ENCODE measurements around the gene IP6K3. TPM values are rescaled to one million over a fixed set of nuclear protein-coding genes. Genes with fewer than 3 reads are reported as not detected.

The IP6K3 gene
- total and polyA plus RNA-seq, 12 donors = 0.06 to 1.6 (median 0.71) TPM; not detected in 3

DNA sequence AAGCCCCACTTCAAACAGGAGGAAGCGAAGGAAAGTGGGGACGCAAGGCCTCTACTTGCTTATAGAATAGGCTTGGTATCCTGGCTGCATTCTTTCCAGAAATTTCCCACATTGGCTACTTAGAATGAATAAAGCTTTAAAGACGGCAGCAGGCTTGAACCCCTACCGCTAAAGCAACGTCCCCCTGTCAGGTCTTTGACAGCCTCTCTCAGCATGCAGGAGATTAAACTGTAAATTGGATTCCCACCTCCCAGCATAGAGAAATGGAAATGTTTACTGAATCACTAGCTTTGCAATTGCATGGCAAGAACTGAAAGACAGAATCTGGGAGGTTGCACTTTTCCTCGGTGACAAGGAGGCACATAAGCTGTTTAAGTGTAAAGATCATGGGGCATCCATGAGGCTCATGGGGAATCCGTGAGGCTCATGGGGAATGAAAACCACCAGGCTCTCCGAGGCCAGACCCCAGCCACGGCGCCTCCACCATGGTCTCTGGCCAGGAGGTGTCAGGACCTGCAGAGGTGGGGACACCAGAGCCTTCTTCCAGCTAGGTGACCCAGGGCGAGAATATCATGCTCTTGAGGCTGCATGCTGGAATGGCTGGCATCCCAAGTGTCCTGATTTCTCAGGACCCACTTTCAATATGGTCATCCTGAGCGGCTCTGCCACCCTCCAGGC, 31.9 kb upstream of the IP6K3 start:
- intact Hi-C loops (cut with DNase I) = no loop called here
- no peak overlapping the region for H3K4me3 ChIP-seq
- TF ChIP-seq POLR2A (IDR thresholded peaks at IDR 0.05) = no peak
- TF ChIP-seq, protein P1, sequence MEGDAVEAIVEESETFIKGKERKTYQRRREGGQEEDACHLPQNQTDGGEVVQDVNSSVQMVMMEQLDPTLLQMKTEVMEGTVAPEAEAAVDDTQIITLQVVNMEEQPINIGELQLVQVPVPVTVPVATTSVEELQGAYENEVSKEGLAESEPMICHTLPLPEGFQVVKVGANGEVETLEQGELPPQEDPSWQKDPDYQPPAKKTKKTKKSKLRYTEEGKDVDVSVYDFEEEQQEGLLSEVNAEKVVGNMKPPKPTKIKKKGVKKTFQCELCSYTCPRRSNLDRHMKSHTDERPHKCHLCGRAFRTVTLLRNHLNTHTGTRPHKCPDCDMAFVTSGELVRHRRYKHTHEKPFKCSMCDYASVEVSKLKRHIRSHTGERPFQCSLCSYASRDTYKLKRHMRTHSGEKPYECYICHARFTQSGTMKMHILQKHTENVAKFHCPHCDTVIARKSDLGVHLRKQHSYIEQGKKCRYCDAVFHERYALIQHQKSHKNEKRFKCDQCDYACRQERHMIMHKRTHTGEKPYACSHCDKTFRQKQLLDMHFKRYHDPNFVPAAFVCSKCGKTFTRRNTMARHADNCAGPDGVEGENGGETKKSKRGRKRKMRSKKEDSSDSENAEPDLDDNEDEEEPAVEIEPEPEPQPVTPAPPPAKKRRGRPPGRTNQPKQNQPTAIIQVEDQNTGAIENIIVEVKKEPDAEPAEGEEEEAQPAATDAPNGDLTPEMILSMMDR (IDR thresholded peaks at IDR 0.05) = no peak
- DNase-seq = no peak
- no peak overlapping the region for H3K27ac ChIP-seq
- peaks cover 0 to 95% of the 10 kb centered on the region in 2 donors for H3K36me3 ChIP-seq (replicated peaks in 1 of 2)
- WGBS, 4 donors = 92 to 100% (median 94%) methylated on average over 10 to 12 of the region's 12 CpGs
- H3K4me1 ChIP-seq (replicated peaks in 1 of 2) = peaks cover 0 to 17% of the 10 kb centered on the region in 2 donors
- no peaks in the 10 kb centered on the region for H3K27me3 ChIP-seq
- no peaks in the 10 kb centered on the region for H3K9me3 ChIP-seq (replicated peaks in 1 of 3)

GRCh38 chr6:33777398-33778388, 31.0 kb upstream of the IP6K3 start:
- TF ChIP-seq, protein P1 (IDR thresholded peaks at IDR 0.05) = no peak
- TF ChIP-seq POLR2A (IDR thresholded peaks at IDR 0.05) = no peak
- H3K27ac ChIP-seq = no peak overlapping the region
- H3K4me1 ChIP-seq (replicated peaks in 1 of 2) = peaks cover 0 to 17% of the 10 kb centered on the region in 2 donors
- intact Hi-C loops (cut with DNase I) = no loop called here
- peaks cover 0 to 95% of the 10 kb centered on the region in 2 donors for H3K36me3 ChIP-seq (replicated peaks in 1 of 2)
- H3K4me3 ChIP-seq = no peak overlapping the region
- 76 to 85% (median 81%) methylated on average over 19 to 25 of the region's 25 CpGs for WGBS, 4 donors
- no peaks in the 10 kb centered on the region for H3K27me3 ChIP-seq
- DNase-seq = no peak
- H3K9me3 ChIP-seq (replicated peaks in 1 of 3) = no peaks in the 10 kb centered on the region

GRCh38 chr6:33776764-33777163, 30.1 kb upstream of the IP6K3 start:
- Histone ChIP-seq H3K4me1 (replicated peaks in 1 of 2) (peaks cover 5 to 15% of the 10 kb centered on the region in 2 donors), H3K36me3 (replicated peaks in 1 of 2) (peaks cover 0 to 95% of the 10 kb centered on the region in 2 donors), H3K4me3 (no peak overlapping the region), H3K27me3 (no peaks in the 10 kb centered on the region), H3K27ac (no peak overlapping the region), H3K9me3 (replicated peaks in 1 of 3) (no peaks in the 10 kb centered on the region)
- TF ChIP-seq POLR2A (IDR thresholded peaks at IDR 0.05) = no peak
- TF ChIP-seq, protein P1 (IDR thresholded peaks at IDR 0.05) = no peak
- intact Hi-C loops (cut with DNase I) = no loop called here
- 82 to 93% (median 90%) methylated on average over 12 to 13 of the region's 13 CpGs for WGBS, 4 donors
- DNase-seq = no peak

GRCh38 chr6:33776186-33776585, 29.5 kb upstream of the IP6K3 start:
- 91 to 100% (median 97%) methylated on average over 3 to 4 of the region's 4 CpGs for WGBS, 4 donors
- TF ChIP-seq, protein P1 (IDR thresholded peaks at IDR 0.05) = no peak
- TF ChIP-seq POLR2A (IDR thresholded peaks at IDR 0.05) = no peak
- Histone ChIP-seq H3K27ac (no peak overlapping the region), H3K4me1 (replicated peaks in 1 of 2) (peaks cover 7 to 15% of the 10 kb centered on the region in 2 donors), H3K9me3 (replicated peaks in 1 of 3) (no peaks in the 10 kb centered on the region), H3K4me3 (no peak overlapping the region), H3K36me3 (replicated peaks in 1 of 2) (peaks cover 0 to 91% of the 10 kb centered on the region in 2 donors), H3K27me3 (no peaks in the 10 kb centered on the region)
- intact Hi-C loops (cut with DNase I) = no loop called here
- DNase-seq = no peak

Data from adrenal gland (tissue), 12 donors.